Neural cell (in vitro differentiated cells): ENCODE results near the gene IL21R.

ENCODE experiments used
- EP300 ChIP-seq: fragments of 450-650 bp; conservative IDR thresholded peaks from 2 replicates; pipeline ENCODE4 v1.6.1; 2014; ENCODE audit warnings: antibody characterized with exemption, mild to moderate bottlenecking, moderate library complexity; ENCODE audit not compliant: poor library complexity, severe bottlenecking
- EZH2 ChIP-seq: fragments of 200-600, 300-800 bp; shearing (Covaris generic), sonication (generic); IDR thresholded peaks from 2 replicates; pipeline ENCODE4 v1.6.1; 2014; ENCODE audit warnings: antibody characterized with exemption, low read length, borderline replicate concordance, mild to moderate bottlenecking; ENCODE audit not compliant: insufficient read depth, poor library complexity, severe bottlenecking
- POLR2AphosphoS5 ChIP-seq: IDR thresholded peaks from 2 replicates; pipeline ENCODE4 v1.6.1; 2012
- RAD21 ChIP-seq: fragments of 450-650 bp; conservative IDR thresholded peaks from 2 replicates; pipeline ENCODE4 v1.6.1; 2014; ENCODE audit warnings: antibody characterized with exemption, mild to moderate bottlenecking, moderate library complexity
- TF ChIP-seq, protein P1 (sequence below): fragments of 450-650 bp; IDR thresholded peaks from 2 replicates; pipeline ENCODE4 v1.5.1; 2014; ENCODE audit warnings: antibody characterized with exemption, mild to moderate bottlenecking, moderate library complexity; ENCODE audit not compliant: poor library complexity, severe bottlenecking

DNA sequence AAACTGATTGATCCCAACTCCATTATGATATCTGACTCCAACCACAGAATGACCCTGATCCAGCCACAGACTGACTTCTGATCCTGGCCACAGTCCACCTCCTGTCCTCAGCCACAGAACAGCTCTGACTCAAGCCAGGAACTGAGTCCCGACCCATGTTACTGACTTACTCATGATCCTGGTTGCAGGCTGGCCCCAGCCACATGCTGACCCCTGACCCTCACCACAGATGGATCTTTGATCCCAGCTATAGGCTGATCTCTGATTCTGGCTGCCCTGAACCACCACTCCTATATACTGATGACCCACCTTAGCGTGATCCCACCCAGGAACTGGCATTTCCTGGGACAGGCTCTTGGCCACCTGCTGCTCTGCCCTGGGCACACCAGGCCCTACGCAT is 32.2 kb upstream of the IL21R start:
- TF ChIP-seq RAD21 = no peak
- no peak for TF ChIP-seq POLR2AphosphoS5
- TF ChIP-seq, protein P1, sequence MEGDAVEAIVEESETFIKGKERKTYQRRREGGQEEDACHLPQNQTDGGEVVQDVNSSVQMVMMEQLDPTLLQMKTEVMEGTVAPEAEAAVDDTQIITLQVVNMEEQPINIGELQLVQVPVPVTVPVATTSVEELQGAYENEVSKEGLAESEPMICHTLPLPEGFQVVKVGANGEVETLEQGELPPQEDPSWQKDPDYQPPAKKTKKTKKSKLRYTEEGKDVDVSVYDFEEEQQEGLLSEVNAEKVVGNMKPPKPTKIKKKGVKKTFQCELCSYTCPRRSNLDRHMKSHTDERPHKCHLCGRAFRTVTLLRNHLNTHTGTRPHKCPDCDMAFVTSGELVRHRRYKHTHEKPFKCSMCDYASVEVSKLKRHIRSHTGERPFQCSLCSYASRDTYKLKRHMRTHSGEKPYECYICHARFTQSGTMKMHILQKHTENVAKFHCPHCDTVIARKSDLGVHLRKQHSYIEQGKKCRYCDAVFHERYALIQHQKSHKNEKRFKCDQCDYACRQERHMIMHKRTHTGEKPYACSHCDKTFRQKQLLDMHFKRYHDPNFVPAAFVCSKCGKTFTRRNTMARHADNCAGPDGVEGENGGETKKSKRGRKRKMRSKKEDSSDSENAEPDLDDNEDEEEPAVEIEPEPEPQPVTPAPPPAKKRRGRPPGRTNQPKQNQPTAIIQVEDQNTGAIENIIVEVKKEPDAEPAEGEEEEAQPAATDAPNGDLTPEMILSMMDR = no peak
- no peak for TF ChIP-seq EP300
- no peak for TF ChIP-seq EZH2
